Activated CD4-positive, alpha-beta T cell treated with anti-CD3 and anti-CD28 coated beads for 36 hours (primary cell): Measurements from ENCODE around the gene PSG6. TPM values are rescaled to one million over a fixed set of nuclear protein-coding genes. Genes with fewer than 3 reads are reported as not detected.
"Not testable (repeated sequence)": the region's sequence is repeated elsewhere in the genome, so short reads cannot be mapped to it uniquely, and the experiment has no call there.

ENCODE experiments used
- ATAC-seq: fragments of 200-7000 bp; cut with Tn5 transposase; one replicate; pipeline ENCODE4 v1.10.0; 2021; ENCODE audit warnings: mild to moderate bottlenecking, moderate library complexity
- CTCF ChIA-PET: fragments of 350-600 bp; sonication (Branson Sonifier 250); formaldehyde crosslinking; loops from one replicate; lab custom pipeline; 2021; ENCODE audit warnings: antibody characterized with exemption; lab: Charles Lee
- POLR2A ChIA-PET: fragments of 350-600 bp; sonication (Branson Sonifier 250); formaldehyde crosslinking; loops from one replicate; lab custom pipeline; 2021; ENCODE audit warnings: antibody characterized with exemption, inconsistent platforms; lab: Charles Lee
- DNase-seq: peaks from one replicate; pipeline ENCODE4 v3.0.0-alpha.2; 2020
- H3K27ac Mint-ChIP-seq: one replicate; pipeline ENCODE4 v1.8.0; 2021; ENCODE audit warnings: mixed read lengths
- H3K27me3 Mint-ChIP-seq: one replicate; pipeline ENCODE4 v1.8.0; 2021; ENCODE audit warnings: mixed read lengths
- H3K36me3 Mint-ChIP-seq: one replicate; pipeline ENCODE4 v1.8.0; 2021; ENCODE audit warnings: low read depth, mixed read lengths
- H3K4me1 Mint-ChIP-seq: one replicate; pipeline ENCODE4 v1.8.0; 2021; ENCODE audit warnings: mixed read lengths
- H3K4me3 Mint-ChIP-seq: one replicate; pipeline ENCODE4 v1.8.0; 2021; ENCODE audit warnings: mild to moderate bottlenecking, moderate library complexity, mixed read lengths
- H3K9me3 Mint-ChIP-seq: one replicate; pipeline ENCODE4 v1.8.0; 2021; ENCODE audit warnings: low read depth, mixed read lengths
- intact Hi-C, 2 experiments: fragments of 100-400 bp; cut with DNase I in 1 of 2; cut with micrococcal nuclease in 1 of 2; formaldehyde crosslinking; loops; one replicate each; pipeline versions ENCODE4 v1.14.2 to v1.15.1; 2022 to 2024; cut with DNase I, micrococcal nuclease
- total RNA-seq, 2 experiments: library from RNA; stranded (reverse); gene quantifications; one replicate each; pipeline ENCODE4 v1.2.3, GENCODE V29; 2021

The PSG6 gene
- total RNA-seq, 2 experiments from 2014 or later = not detected

DNA sequence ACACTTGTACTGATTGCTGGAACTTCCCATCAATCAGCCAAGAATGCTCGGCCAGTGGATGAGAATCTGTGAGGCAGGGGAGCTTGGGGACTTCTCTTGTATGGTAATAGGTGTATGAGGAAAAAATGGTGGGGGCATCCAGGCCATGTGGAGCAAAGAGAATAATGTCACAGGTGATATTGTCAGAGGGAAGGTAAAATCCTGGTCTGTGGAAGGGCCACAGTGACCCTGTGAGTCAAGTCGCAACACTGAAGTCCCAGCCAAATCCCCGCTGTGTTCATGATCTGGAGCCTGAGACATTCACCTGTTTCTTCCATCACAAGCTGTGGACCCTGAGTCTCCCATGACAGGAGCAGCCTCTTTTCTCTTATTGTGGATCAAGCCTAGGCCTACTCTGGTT lies 11.2 kb upstream of the PSG6 start:
- Mint-ChIP-seq H3K4me3 (no peak overlapping the region), H3K9me3 (no peaks in the 10 kb centered on the region), H3K27me3 (peaks cover 11% of the 10 kb centered on the region), H3K27ac (no peak overlapping the region), H3K36me3 (no peaks in the 10 kb centered on the region), H3K4me1 (no peaks in the 10 kb centered on the region)
- CTCF ChIA-PET = no interaction called here
- DNase-seq = no peak
- intact Hi-C loops = no loop called here
- no peak for ATAC-seq
- POLR2A ChIA-PET = no interaction called here

DNA sequence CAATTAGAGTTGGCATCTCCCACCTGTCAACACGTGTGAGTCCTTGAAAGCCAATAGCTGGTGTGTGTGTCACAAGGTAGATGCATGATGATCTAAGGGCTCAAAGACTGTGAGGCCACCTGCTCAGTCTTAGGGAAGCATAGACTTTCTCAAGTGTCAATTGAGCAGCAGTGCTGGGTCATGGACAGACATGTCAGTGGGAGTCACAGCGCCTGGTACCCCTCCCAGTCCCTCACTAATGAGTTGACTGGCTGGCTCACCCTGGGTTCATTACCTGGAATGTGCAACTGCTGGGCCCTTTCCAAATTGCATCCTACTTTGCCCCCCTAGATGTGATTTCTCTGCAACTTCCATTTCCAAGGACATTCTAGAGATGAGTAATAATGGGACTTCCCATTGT lies 9.1 kb upstream of the PSG6 start:
- no peak for ATAC-seq
- DNase-seq = no peak
- Mint-ChIP-seq H3K4me3 (no peak overlapping the region), H3K9me3 (no peaks in the 10 kb centered on the region), H3K36me3 (no peaks in the 10 kb centered on the region), H3K27ac (no peak overlapping the region), H3K27me3 (peaks cover 11% of the 10 kb centered on the region), H3K4me1 (no peaks in the 10 kb centered on the region)
- ChIA-PET CTCF (no interaction called here), POLR2A (no interaction called here)
- intact Hi-C loops = no loop called here

DNA sequence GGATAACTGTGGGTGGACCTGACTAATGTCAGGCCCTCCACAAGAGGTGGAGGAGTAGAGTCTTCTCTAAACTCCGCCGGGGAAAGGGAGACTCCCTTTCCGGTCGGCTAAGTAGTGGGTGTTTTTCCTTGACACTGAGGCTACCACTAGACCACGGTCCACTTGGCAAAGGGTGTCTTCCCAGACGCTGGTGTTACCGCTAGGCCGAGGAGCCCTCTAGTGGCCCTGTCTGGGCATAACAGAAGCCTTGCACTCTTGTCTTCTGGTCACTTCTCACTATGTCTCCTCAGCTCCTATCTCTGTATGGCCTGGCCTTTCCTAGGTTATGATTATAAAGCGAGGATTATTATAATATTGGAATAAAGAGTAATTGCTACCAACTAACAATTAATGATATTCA lies 5.4 kb upstream of the PSG6 start:
- H3K4me3 Mint-ChIP-seq, H3K36me3 Mint-ChIP-seq, H3K27ac Mint-ChIP-seq, H3K9me3 Mint-ChIP-seq, intact Hi-C loops, H3K27me3 Mint-ChIP-seq, H3K4me1 Mint-ChIP-seq, ATAC-seq, POLR2A ChIA-PET: not testable (repeated sequence)
- peak; percentile 59 for DNase-seq
- CTCF ChIA-PET = interaction anchor here (0.7 to 1.1 kb wide), 3 partner anchors 9 to 194 kb away, joined by 3 to 5 read pairs (median 3); no protein-coding TSS in a partner anchor

DNA sequence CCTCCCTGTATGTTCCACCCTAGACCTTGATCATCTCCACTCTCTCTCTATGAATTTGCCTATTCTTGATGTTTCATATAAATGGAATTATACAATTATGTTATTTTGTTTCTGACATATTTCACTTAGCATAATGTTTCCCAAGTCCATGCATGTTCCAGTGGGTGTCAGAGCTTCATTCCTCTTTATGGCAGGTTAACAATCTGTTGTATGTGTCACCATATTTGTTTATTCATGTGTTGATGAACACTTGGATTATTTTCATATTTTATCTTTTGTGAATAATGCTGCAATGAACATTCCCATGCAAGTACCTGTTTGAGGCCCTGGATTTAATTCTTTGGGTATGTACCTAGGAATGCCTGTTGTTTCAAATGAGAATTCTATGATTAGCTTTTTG lies 3.3 kb upstream of the PSG6 start:
- H3K27me3 Mint-ChIP-seq, ATAC-seq, H3K36me3 Mint-ChIP-seq, intact Hi-C loops, POLR2A ChIA-PET, DNase-seq, H3K4me3 Mint-ChIP-seq, H3K27ac Mint-ChIP-seq, H3K9me3 Mint-ChIP-seq, CTCF ChIA-PET, H3K4me1 Mint-ChIP-seq: not testable (repeated sequence)

DNA sequence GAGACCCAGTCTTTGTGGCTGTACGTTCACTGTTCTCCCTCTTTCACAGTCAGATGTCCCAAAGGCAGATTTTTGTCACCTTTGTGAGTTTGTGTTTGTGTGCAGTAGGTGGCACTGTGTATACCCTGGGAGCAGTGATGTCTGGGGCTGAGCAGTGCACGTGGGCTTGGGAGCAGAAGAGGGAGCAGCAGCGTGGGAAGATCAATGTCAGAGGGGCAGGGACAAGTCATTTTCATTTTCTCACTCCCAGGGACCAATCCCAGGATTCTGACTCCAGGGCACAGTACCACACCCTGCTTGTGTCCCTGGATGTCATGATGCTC lies 2.0 kb upstream of the PSG6 start:
- no peaks in the 10 kb centered on the region for H3K36me3 Mint-ChIP-seq
- H3K4me1 Mint-ChIP-seq = no peaks in the 10 kb centered on the region

DNA sequence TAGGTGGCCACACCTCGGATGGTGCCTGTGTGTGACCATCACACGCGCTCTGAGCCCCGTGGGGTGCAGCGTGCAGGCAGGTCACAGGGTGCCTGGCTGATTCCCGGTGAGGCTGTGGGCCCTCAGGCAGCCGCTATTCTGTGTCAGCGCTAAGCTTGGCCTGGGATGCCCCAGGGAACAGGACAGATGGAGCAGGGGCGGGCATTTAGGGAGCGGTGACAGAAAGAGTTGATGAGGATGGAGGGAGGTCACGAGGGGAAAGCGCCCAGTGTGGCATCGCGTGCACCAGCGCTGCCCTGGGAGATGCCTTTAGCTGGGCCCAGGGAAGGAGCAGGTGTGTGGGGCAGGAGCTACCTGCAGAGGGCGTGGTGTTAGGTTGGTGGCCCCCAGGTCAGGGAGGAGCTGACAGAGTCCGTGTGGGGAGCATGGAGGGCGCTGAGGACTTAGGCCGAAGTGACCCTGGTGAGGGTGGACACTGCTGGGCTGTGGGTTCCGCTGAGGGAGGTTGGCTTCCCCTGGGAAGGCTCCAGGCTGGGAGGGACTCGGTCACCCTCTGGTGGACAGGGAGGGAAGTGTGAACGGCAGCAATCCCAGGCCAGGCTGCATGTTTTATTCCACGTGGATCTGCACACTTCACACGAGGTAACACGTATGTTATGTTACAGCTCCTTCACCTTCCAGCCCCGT lies 1.5 kb upstream of the PSG6 start:
- DNase-seq, H3K27me3 Mint-ChIP-seq, POLR2A ChIA-PET, intact Hi-C loops, H3K4me3 Mint-ChIP-seq, H3K27ac Mint-ChIP-seq, H3K9me3 Mint-ChIP-seq, ATAC-seq, H3K4me1 Mint-ChIP-seq, H3K36me3 Mint-ChIP-seq, CTCF ChIA-PET: not testable (repeated sequence)

More for the DNA sequence above, 2.0 kb upstream of the PSG6 start:
- H3K27ac Mint-ChIP-seq = no peak overlapping the region
- no peak overlapping the region for H3K4me3 Mint-ChIP-seq
- no peak for ATAC-seq
- no peaks in the 10 kb centered on the region for H3K27me3 Mint-ChIP-seq
- ChIA-PET POLR2A (no interaction called here), CTCF (no interaction called here)
- intact Hi-C loops = no loop called here
- no peaks in the 10 kb centered on the region for H3K9me3 Mint-ChIP-seq
- no peak for DNase-seq

DNA sequence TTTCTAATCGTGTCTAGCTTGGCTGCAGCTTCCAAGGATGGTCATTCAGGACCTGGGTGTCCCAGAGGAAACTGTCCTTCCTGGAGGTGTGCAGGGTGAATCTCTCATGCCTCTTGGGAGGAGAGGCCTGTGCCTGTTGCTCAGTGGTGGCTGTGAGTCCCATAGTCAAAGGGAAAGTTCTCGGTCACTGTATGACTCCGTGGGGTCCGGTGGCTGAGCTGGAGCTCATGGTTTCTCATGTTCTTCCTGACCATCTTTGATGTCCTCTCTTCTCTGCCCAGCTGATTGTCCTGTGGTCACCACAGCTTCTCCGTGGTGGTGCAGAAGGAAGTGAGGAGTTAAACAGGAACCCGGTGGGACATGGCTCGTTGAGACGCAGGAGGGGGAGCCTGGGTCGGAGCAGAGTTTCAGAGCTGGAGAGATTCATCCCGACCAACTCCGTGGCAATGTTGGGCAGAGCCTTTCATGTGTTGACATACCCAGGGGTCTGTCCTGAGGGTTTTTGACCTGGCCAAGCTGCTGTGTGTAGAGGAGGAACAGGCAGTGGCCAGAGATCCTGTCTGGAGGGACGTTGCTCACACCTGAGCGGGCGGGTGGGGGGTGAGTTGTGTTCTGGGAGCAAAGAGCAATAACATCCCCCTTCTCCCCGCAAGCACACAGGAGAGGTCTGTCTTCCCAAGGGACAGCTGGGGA lies 829 bp upstream of the PSG6 start:
- CTCF ChIA-PET = interaction anchor here (0.6 kb wide), 1 partner anchor 18 kb away, joined by 3 read pairs; no protein-coding TSS in a partner anchor
- H3K4me3 Mint-ChIP-seq, H3K4me1 Mint-ChIP-seq: not testable (repeated sequence)

DNA sequence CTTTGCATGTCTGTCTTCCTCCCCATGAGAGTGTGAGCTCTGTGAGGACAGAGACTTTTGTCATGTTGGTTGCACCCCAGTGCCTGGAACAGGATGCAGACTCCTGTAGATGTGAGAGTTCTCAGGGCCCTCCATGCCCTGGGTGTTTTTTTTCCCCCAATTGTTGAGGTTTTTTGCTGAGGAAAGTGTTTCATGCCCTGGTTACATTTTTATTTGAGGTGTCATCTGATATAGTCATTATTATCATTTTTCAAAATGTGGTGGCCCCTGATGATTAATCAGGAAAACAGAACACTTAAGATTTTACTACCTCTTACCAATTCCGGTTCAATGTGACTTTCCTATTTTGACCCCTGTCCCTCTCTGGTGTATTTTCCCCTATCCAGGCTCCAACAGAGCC lies 763 bp downstream of the PSG6 start:
- CTCF ChIA-PET, H3K4me3 Mint-ChIP-seq, H3K27me3 Mint-ChIP-seq: not testable (repeated sequence)

More for the DNA sequence above, 829 bp upstream of the PSG6 start:
- H3K9me3 Mint-ChIP-seq, H3K27ac Mint-ChIP-seq, H3K36me3 Mint-ChIP-seq, DNase-seq, POLR2A ChIA-PET, intact Hi-C loops, H3K27me3 Mint-ChIP-seq, ATAC-seq: not testable (repeated sequence)

DNA sequence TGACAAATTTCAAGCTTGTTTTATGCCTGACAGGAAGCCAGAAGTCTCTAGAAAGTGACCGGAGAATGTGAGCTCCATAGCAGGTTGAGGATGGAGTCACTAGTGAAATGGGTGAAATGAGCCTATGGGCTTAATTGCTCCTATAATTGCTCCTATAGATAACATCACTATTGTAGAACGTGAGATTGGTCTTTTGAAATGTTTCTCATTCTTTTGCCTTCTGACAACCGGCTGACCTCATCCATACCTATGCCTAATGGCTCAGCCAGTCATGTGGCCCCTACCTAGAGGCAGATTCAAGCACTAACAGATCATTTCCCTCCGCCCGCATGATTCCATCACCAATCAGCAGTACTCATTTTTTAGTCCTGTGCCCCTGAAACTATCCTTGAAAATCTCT lies 4.2 kb downstream of the PSG6 start:
- DNase-seq, H3K36me3 Mint-ChIP-seq, H3K27ac Mint-ChIP-seq, POLR2A ChIA-PET, intact Hi-C loops, H3K9me3 Mint-ChIP-seq, H3K4me3 Mint-ChIP-seq, H3K27me3 Mint-ChIP-seq, ATAC-seq, H3K4me1 Mint-ChIP-seq: not testable (repeated sequence)
- CTCF ChIA-PET = interaction anchor here (1.1 kb wide), 1 partner anchor 10 kb away, joined by 5 read pairs; no protein-coding TSS in a partner anchor

More for the DNA sequence above, 763 bp downstream of the PSG6 start:
- ATAC-seq, POLR2A ChIA-PET, H3K9me3 Mint-ChIP-seq, DNase-seq, H3K27ac Mint-ChIP-seq, H3K4me1 Mint-ChIP-seq, H3K36me3 Mint-ChIP-seq, intact Hi-C loops: not testable (repeated sequence)

DNA sequence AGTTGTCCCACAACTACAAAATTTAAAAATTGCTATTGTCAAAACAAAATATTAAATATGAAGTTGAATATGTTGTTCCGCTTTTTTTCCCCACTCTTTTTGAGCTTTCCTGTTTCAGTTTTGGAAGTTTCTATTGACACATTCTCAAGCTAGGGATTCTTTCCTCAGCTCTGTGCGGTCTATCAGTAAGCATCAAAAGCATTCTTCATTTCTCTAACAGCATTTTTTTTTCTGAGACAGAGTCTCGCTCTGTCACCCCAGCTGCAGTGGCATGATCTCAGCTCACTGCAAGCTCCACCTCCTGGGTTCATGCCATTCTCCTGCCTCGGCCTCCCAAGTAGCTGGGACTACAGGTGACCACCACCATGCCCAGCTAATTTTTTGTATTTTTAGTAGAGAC lies 4.8 kb downstream of the PSG6 start:
- H3K4me1 Mint-ChIP-seq, POLR2A ChIA-PET, H3K36me3 Mint-ChIP-seq, H3K27me3 Mint-ChIP-seq, H3K27ac Mint-ChIP-seq, intact Hi-C loops, ATAC-seq, DNase-seq, H3K9me3 Mint-ChIP-seq, H3K4me3 Mint-ChIP-seq: not testable (repeated sequence)
- CTCF ChIA-PET = interaction anchor here (1.1 kb wide), 1 partner anchor 11 kb away, joined by 5 read pairs; no protein-coding TSS in a partner anchor

DNA sequence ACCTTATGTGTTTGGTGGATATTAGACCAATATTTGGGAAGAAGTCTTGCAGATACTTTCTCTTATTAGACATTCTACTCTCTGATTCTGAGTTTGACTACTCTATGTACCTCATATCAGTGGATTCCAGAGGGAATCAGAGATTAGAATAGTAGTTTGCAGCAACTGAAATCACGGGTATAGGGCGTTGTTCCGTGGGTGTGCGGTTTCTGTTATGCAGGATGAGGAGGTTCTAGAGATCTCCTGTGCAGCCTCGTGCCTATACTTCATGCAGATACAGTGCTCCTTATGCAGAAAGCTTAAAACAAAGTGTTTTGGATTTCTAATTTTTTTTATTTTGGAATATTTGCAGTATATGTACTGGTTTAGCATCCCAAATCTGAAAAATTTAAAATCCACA lies 6.0 kb downstream of the PSG6 start:
- DNase-seq, H3K9me3 Mint-ChIP-seq, ATAC-seq, CTCF ChIA-PET, H3K27ac Mint-ChIP-seq, H3K27me3 Mint-ChIP-seq, H3K36me3 Mint-ChIP-seq, POLR2A ChIA-PET, intact Hi-C loops, H3K4me3 Mint-ChIP-seq, H3K4me1 Mint-ChIP-seq: not testable (repeated sequence)

DNA sequence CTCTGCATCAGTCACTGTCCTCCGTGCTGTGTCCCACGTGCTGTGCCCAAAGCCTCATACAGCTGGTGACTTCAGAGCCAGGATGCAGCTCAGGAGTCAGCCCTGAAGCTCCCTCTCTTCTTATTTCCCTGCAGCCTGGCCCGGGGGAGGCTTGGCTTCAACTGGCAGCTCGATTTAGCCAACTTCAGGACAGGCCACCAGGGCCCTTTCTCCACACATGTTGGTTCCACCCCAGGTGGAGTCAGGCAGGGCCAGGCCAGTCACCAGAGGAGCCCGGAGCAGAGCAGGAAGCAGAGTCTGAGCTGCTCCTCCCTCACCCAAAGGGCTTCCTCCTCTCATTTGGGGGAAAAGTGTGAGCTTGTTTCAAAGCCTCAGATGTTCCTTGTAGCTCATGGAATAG lies 11.5 kb downstream of the PSG6 start:
- H3K4me3 Mint-ChIP-seq, H3K36me3 Mint-ChIP-seq: not testable (repeated sequence)

More for the DNA sequence above, 11.5 kb downstream of the PSG6 start:
- H3K27me3 Mint-ChIP-seq, ATAC-seq, intact Hi-C loops, POLR2A ChIA-PET, DNase-seq, CTCF ChIA-PET, H3K4me1 Mint-ChIP-seq, H3K27ac Mint-ChIP-seq, H3K9me3 Mint-ChIP-seq: not testable (repeated sequence)
